GM06990 (cell line): ENCODE data around the gene SASH3.

Experiments used
- DNase-seq: peaks from one replicate; pipeline ENCODE4 v3.0.0-alpha.2; 2011; ENCODE audit not compliant: insufficient read length; ENCODE audit errors: extremely low read depth
- H3K27me3 ChIP-seq: replicated peaks from 2 replicates; pipeline ENCODE4 v1.6.0; 2011; ENCODE audit warnings: low read length; ENCODE audit not compliant: control insufficient read depth, insufficient read depth
- H3K36me3 ChIP-seq: 2 replicates; pipeline ENCODE4 v1.5.1; 2011; ENCODE audit warnings: low read length; ENCODE audit not compliant: control insufficient read depth, insufficient read depth
- H3K4me3 ChIP-seq: replicated peaks from 2 replicates; pipeline ENCODE4 v1.5.1; 2011; ENCODE audit warnings: low read depth, mild to moderate bottlenecking, control low read depth, low read length
- TF ChIP-seq, protein P1 (sequence below): IDR thresholded peaks from 2 replicates; pipeline ENCODE4 v1.5.1; 2011; ENCODE audit warnings: low read length, control low read depth, mild to moderate bottlenecking, inconsistent platforms; ENCODE audit not compliant: insufficient read depth, poor library complexity, severe bottlenecking

The SASH3 gene

DNA sequence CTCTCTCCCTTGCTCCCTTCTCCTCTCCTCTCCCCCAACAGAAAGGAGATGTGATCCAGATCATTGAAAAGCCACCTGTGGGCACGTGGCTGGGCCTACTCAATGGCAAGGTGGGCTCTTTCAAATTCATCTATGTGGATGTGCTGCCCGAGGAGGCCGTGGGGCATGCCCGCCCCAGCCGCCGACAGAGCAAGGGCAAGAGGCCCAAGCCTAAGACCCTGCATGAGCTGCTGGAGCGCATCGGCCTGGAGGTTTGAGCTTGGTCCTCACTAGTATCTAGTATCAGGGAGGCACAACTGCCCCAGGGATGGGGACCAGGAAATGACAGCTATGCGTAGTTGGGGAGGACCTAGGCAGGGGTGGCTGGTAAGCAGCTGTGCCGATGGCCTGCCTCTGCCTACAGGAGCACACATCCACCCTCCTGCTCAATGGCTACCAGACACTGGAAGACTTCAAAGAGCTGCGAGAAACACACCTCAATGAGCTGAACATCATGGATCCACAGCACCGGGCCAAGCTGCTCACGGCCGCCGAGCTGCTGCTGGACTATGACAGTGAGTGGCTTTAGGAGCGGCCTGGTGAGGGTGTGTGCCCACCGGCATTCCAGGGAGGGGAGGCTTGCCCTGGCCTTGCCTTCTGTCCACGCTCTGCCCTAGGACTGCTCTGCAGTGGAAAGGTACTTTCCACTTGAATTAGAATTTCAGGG lies 13.0 kb downstream of the SASH3 start:
- peaks cover 66% of the 10 kb centered on the region for H3K36me3 ChIP-seq
- H3K4me3 ChIP-seq: no peak overlapping the region
- TF ChIP-seq, protein P1, sequence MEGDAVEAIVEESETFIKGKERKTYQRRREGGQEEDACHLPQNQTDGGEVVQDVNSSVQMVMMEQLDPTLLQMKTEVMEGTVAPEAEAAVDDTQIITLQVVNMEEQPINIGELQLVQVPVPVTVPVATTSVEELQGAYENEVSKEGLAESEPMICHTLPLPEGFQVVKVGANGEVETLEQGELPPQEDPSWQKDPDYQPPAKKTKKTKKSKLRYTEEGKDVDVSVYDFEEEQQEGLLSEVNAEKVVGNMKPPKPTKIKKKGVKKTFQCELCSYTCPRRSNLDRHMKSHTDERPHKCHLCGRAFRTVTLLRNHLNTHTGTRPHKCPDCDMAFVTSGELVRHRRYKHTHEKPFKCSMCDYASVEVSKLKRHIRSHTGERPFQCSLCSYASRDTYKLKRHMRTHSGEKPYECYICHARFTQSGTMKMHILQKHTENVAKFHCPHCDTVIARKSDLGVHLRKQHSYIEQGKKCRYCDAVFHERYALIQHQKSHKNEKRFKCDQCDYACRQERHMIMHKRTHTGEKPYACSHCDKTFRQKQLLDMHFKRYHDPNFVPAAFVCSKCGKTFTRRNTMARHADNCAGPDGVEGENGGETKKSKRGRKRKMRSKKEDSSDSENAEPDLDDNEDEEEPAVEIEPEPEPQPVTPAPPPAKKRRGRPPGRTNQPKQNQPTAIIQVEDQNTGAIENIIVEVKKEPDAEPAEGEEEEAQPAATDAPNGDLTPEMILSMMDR: no peak
- H3K27me3 ChIP-seq: no peaks in the 10 kb centered on the region
- no peak for DNase-seq

DNA sequence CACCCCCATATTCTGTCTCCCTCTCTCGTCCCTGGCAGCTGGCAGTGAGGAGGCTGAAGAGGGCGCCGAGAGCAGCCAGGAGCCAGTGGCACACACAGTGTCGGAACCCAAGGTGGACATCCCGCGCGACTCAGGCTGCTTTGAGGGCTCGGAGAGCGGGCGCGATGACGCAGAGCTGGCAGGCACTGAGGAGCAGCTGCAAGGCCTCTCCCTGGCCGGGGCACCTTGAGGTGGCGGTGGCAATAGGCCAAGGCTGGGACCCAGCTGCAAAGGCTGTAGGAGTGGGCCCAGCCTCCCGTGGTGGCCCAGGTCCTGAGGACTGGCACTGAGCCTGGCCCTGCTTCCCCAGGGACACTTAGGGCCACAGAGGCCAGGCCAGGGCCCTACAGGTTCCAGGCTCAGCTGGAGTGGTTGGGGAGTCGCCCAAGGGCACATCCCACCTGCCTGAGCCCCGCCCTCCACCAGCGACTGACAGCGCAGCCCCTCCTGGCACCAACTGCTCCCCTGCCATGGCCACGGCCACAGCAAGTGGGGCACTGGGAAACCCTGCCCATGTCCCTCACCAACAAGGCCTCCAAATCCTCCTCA lies 13.9 kb downstream of the SASH3 start:
- DNase-seq: no peak
- Histone ChIP-seq H3K4me3 (no peak overlapping the region), H3K27me3 (no peaks in the 10 kb centered on the region), H3K36me3 (peaks cover 59% of the 10 kb centered on the region)
- TF ChIP-seq, protein P1: no peak

GRCh38 chrX:129795584-129795983 lies 15.8 kb downstream of the SASH3 start:
- Histone ChIP-seq H3K4me3 (no peak overlapping the region), H3K36me3 (peaks cover 49% of the 10 kb centered on the region), H3K27me3 (no peaks in the 10 kb centered on the region)
- DNase-seq: no peak
- TF ChIP-seq, protein P1: no peak

DNA sequence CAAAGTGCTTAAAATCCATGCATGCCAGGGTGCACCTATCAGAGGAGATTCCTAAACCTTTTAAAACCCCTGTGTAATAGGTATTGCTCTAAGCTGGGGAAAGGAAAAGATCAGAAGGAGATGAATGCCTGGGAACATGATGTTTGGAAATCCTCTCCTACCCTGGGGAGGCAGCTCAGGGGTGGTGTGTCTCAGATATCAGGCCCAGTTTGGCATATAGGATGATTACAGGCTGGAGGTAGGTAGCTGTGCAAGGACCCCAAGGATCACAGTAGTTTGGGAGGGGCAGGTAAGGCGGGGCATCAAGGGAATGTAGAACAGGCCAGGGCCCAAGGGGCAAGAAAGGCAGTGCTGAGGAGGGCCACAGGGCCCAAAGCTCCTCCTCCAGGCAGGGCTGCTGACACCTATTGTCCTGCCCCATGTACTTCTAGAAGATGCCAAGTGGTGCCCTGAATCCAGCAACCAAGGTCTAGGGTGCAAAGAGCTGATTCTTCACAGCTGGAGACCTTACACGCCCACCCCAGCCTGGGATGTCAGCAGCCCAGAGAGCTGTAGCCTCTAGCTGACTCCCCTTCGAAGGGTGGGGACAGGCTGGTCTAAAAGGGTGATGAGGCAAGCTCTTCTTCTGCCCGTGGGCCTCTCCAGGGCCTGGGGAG lies 17.6 kb downstream of the SASH3 start:
- no peak for DNase-seq
- no peaks in the 10 kb centered on the region for H3K27me3 ChIP-seq
- TF ChIP-seq, protein P1: no peak
- no peak overlapping the region for H3K4me3 ChIP-seq
- H3K36me3 ChIP-seq: peaks cover 33% of the 10 kb centered on the region

DNA sequence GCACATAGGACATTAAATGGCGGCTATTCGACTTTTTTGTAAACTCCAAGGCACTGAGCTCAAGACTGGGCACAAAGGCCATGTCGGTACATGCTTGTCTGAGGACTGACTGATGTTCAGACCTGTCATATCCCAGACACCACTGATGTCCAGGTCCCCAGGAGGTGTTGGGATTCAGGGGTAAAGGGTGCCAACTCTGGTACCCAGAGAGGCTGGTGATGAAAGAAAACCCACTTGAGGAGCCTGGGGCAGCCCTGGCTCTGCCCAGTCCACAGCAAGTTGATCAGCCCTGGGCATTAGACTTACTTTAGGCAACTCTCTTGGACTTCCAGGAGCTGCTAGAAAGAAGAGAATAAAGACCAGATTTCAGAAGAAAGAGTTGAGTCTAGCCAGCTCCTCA lies 18.7 kb downstream of the SASH3 start:
- TF ChIP-seq, protein P1: no peak
- no peak for DNase-seq
- no peaks in the 10 kb centered on the region for H3K27me3 ChIP-seq
- no peak overlapping the region for H3K4me3 ChIP-seq
- H3K36me3 ChIP-seq: peaks cover 23% of the 10 kb centered on the region
